ENCODE results near the gene ATP5F1A.

- TF ChIP-seq CTCF (IDR thresholded peaks at IDR 0.05; ENCODE audit: poor library complexity) (no peak), EZH2phosphoT487 (IDR thresholded peaks at IDR 0.05; ENCODE audit: low read depth, severe bottlenecking, unreplicated experiment) (no peak), EZH2 (IDR thresholded peaks at IDR 0.05; ENCODE audit: borderline replicate concordance) (no peak)
Measured at GRCh38 chr18:46141199-46141598, 43.1 kb upstream of the ATP5F1A start.
